ENCODE measurements around the gene ZFPM1.

ZFPM1 gene

DNA sequence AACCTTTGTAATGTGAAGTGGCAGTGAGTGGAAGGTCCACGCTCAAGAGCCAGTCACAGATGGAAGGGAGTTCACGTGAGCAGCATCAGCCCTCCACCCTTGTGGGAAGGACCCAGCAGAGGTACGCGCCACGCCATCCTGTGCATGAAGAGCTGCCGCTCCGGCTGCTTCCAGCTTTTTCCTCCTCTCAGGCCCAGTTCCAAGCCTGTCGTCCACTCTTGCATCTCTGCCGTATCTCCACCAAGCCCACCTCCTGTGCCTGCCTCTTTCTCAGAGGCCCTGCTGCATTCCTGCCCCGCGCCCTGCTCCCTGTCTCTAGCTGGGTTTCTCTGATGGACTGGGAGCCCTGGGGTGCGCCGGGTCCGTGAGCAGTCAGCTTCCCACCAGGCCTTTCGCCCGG lies 127.3 kb downstream of the ZFPM1 start:
- no peak for DNase-seq

DNA sequence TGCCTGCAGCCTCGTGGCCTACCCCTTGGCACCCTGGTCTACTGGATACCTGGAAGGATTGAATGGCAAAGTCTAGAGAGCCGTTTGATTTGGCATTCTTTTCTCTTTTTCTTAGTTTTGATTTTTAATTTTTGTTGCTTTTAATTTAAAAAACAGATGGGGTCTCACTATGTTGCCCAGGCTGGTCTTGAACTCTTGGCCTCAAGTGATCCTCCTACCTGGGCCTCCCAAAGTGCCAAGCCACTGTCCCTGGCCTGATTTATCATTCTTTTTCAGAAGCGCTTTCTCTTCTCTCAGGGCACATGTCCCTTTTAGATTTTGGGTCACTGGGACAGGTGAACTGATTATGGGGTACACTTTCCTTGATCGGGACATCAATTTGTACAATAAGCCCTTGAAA lies 128.0 kb downstream of the ZFPM1 start:
- no peak for DNase-seq

GRCh38 chr16:88582912-88583575 lies 130.0 kb downstream of the ZFPM1 start:
- no peak for DNase-seq

GRCh38 chr16:88584676-88585075 lies 131.6 kb downstream of the ZFPM1 start:
- DNase-seq, result no peak

DNA sequence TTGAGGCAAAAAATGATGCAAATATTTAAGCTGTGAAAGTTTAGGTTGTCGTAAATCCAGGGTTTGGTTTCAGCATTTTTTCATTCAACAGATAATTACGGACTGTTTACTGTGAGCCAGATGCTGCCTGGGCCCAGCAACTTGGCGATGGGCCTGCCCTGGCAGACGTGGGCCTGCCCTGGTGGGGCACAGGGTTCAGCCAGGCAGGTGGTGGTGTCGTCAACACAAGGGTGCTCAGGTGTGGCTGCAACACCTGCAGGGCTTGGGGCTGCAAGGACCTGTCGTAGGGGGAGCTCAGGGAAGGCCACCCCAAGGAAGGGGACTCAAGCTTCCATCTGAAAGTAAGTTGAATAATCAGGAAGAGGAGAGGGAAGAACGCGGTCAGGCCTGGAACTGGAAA lies 132.2 kb downstream of the ZFPM1 start:
- no peak for DNase-seq

GRCh38 chr16:88585927-88586581 lies 133.0 kb downstream of the ZFPM1 start:
- no peak for DNase-seq

Data from NCI-H526 treated with DMSO at 0.1 percent for 48 hours (cell line).